Hepatocyte (in vitro differentiated cells): Measurements from ENCODE around the gene PRSS1.

Experiments
- CTCF ChIP-seq: fragments of 200-600 bp; sonication (generic); IDR thresholded peaks from 2 replicates; pipeline ENCODE4 v1.5.1; 2016; ENCODE audit warnings: antibody characterized with exemption, mild to moderate bottlenecking; ENCODE audit not compliant: poor library complexity
- EZH2 ChIP-seq: fragments of 200-600 bp; sonication (generic); IDR thresholded peaks from 2 replicates; pipeline ENCODE4 v1.6.1; 2016; ENCODE audit warnings: antibody characterized with exemption, mild to moderate bottlenecking, borderline replicate concordance
- EZH2phosphoT487 ChIP-seq: fragments of 200-600 bp; sonication (generic); IDR thresholded peaks from one replicate; pipeline ENCODE4 v1.6.1; 2018; ENCODE audit warnings: antibody characterized with exemption, mild to moderate bottlenecking, low read depth, moderate library complexity; ENCODE audit not compliant: unreplicated experiment, severe bottlenecking

- TF ChIP-seq CTCF (no peak), EZH2 (no peak), EZH2phosphoT487 (no peak)
Measured at GRCh38 chr7:142773937-142774744, 24.9 kb downstream of the PRSS1 start.
